SH-SY5Y (cell line): ENCODE results near the gene KIZ.

Experiments
- GATA2 ChIP-seq: IDR thresholded peaks from 2 replicates; pipeline ENCODE4 v1.6.1; 2011; ENCODE audit warnings: mild to moderate bottlenecking, low read depth, low read length
- GATA3 ChIP-seq: IDR thresholded peaks from 2 replicates; pipeline ENCODE4 v1.6.1; 2011; ENCODE audit warnings: low read depth, mild to moderate bottlenecking, low read length, moderate library complexity

GRCh38 chr20:21139881-21140566, 14.1 kb downstream of the KIZ start:
- TF ChIP-seq GATA2, result no peak
- TF ChIP-seq GATA3, result no peak
